ENCODE results near the gene ASB8.

ASB8 gene

DNA sequence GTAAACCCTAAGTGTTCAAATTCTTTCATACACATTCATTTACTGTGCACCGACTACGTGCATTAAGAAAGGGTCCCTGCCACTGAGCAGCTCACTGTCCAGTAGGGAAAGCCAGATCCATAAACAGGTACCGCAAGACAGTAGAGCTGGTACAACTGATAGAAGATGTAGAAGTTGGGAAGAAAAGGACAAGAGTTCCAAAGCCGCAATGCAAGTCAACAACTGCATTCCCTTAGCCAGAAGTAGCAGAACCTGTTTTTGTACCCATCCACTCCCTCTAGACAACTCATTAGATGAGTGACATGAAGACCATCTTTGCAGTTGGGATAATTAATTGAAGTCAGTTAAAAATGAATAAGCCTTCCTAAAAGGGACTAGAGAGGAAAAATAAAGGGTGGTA is 52.8 kb downstream of the ASB8 start:
- CTCF ChIA-PET = interaction anchor here (1.0 to 1.5 kb wide), 2 partner anchors 12 to 55 kb away, joined by 3 read pairs; no protein-coding TSS in a partner anchor
- POLR2A ChIA-PET = no interaction called here
- Histone ChIP-seq H3K9me3 (ENCODE audit: control extremely low read depth in 1 of 5, control insufficient read depth in 4 of 5, insufficient read depth in 2 of 5, low read depth in 1 of 5, low read length in 4 of 5) (no peaks in the 10 kb centered on the region), H3K4me3 (ENCODE audit: control insufficient read depth in 1 of 7, extremely low read depth in 1 of 7, insufficient read depth in 4 of 7, low read depth in 2 of 7, low read length in 6 of 7) (peak overlapping the region in 5 of 7 experiments; percentile 84 to 96 (median 90)), H3K27me3 (replicated peaks in 2 of 5; ENCODE audit: control insufficient read depth in 4 of 5, insufficient read depth in 5 of 5, low read length in 4 of 5) (no peaks in the 10 kb centered on the region), H3K36me3 (ENCODE audit: control insufficient read depth in 4 of 4, insufficient read depth in 4 of 4, low read length in 3 of 4) (peaks cover 0 to under 1% (median 0%) of the 10 kb centered on the region in 4 experiments), H3K4me1 (ENCODE audit: control extremely low read depth in 1 of 4, control insufficient read depth in 4 of 4, insufficient read depth in 4 of 4, low read length in 3 of 4) (peaks cover 7 to 21% (median 19%) of the 10 kb centered on the region in 4 experiments), H3K27ac (ENCODE audit: insufficient read depth in 1 of 2, low read depth in 1 of 2, low read length in 2 of 2, poor library complexity in 1 of 2, severe bottlenecking in 2 of 2) (peak overlapping the region in 1 of 2 experiments; percentile 99)
- no peak for DNase-seq
- WGBS (ENCODE audit: insufficient coverage) = 100% methylated on average over 3 of the region's 4 CpGs
